AG10803 (cell line): ENCODE data around the gene SIPA1L2.

Source experiments
- DNase-seq: peaks from one replicate; pipeline ENCODE4 v3.0.0; 2010; ENCODE audit warnings: low read depth
- H3K4me3 ChIP-seq: 2 replicates; pipeline ENCODE4 v1.5.1; 2011; ENCODE audit warnings: mild to moderate bottlenecking, low read length, control low read depth
- TF ChIP-seq, protein P1 (sequence below): conservative IDR thresholded peaks from 2 replicates; pipeline ENCODE4 v1.5.1; 2011; ENCODE audit warnings: mild to moderate bottlenecking, low read length, control low read depth, inconsistent platforms

SIPA1L2 gene, protein sequence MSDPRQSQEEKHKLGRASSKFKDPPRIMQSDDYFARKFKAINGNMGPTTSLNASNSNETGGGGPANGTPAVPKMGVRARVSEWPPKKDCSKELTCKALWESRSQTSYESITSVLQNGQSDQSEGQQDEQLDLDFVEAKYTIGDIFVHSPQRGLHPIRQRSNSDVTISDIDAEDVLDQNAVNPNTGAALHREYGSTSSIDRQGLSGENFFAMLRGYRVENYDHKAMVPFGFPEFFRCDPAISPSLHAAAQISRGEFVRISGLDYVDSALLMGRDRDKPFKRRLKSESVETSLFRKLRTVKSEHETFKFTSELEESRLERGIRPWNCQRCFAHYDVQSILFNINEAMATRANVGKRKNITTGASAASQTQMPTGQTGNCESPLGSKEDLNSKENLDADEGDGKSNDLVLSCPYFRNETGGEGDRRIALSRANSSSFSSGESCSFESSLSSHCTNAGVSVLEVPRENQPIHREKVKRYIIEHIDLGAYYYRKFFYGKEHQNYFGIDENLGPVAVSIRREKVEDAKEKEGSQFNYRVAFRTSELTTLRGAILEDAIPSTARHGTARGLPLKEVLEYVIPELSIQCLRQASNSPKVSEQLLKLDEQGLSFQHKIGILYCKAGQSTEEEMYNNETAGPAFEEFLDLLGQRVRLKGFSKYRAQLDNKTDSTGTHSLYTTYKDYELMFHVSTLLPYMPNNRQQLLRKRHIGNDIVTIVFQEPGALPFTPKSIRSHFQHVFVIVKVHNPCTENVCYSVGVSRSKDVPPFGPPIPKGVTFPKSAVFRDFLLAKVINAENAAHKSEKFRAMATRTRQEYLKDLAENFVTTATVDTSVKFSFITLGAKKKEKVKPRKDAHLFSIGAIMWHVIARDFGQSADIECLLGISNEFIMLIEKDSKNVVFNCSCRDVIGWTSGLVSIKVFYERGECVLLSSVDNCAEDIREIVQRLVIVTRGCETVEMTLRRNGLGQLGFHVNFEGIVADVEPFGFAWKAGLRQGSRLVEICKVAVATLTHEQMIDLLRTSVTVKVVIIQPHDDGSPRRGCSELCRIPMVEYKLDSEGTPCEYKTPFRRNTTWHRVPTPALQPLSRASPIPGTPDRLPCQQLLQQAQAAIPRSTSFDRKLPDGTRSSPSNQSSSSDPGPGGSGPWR (N-terminal part only)

GRCh38 chr1:232630047-232630893 is at the start of gene SIPA1L2:
SIPA1L2 (minus strand) TSS chr1:232630133; CDS start chr1:232515339, 114,794 bp downstream.
- H3K4me3 ChIP-seq = peak within 1 kb of the TSS; percentile 74
- DNase-seq = peak; percentile 91
- TF ChIP-seq, protein P1, sequence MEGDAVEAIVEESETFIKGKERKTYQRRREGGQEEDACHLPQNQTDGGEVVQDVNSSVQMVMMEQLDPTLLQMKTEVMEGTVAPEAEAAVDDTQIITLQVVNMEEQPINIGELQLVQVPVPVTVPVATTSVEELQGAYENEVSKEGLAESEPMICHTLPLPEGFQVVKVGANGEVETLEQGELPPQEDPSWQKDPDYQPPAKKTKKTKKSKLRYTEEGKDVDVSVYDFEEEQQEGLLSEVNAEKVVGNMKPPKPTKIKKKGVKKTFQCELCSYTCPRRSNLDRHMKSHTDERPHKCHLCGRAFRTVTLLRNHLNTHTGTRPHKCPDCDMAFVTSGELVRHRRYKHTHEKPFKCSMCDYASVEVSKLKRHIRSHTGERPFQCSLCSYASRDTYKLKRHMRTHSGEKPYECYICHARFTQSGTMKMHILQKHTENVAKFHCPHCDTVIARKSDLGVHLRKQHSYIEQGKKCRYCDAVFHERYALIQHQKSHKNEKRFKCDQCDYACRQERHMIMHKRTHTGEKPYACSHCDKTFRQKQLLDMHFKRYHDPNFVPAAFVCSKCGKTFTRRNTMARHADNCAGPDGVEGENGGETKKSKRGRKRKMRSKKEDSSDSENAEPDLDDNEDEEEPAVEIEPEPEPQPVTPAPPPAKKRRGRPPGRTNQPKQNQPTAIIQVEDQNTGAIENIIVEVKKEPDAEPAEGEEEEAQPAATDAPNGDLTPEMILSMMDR = peak; percentile 61

GRCh38 chr1:232678185-232678886 is 48.4 kb upstream of the SIPA1L2 start:
- no peak for DNase-seq
- no peak overlapping the region for H3K4me3 ChIP-seq

GRCh38 chr1:232676307-232676706 is 46.4 kb upstream of the SIPA1L2 start:
- H3K4me3 ChIP-seq = no peak overlapping the region
- TF ChIP-seq, protein P1 = no peak
- DNase-seq = no peak

More at GRCh38 chr1:232678185-232678886, 48.4 kb upstream of the SIPA1L2 start:
- TF ChIP-seq, protein P1 = no peak

- TF ChIP-seq, protein P1 = no peak
- DNase-seq = no peak
- H3K4me3 ChIP-seq = no peak overlapping the region
These were observed 46.0 kb upstream of the SIPA1L2 start for GRCh38 chr1:232675898-232676297.

DNA sequence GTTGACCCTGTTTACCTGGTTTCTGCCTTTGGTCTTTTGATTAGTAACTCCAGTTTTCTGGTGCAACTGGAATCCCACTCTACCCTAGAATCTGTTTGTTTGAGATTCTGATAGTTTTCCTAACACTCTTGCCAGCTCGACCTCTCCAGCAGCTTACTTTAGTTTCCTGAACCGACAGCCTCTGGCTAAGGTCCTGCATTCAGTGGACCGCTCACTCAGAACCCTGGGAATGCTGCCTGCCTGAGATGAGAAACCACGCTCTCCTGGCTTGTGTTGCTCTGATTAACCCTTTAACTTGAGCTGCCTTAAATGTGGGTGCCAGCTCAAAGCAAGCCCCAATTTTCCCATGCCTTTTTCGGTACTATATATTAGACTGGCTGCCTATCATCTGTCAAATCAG is 45.3 kb upstream of the SIPA1L2 start:
- TF ChIP-seq, protein P1 = no peak
- no peak overlapping the region for H3K4me3 ChIP-seq

GRCh38 chr1:232673256-232673655 is 43.3 kb upstream of the SIPA1L2 start:
- no peak for DNase-seq
- TF ChIP-seq, protein P1 = no peak
- no peak overlapping the region for H3K4me3 ChIP-seq

More for the DNA sequence above, 45.3 kb upstream of the SIPA1L2 start:
- DNase-seq = no peak
